Ovary (tissue), 9 donors: ENCODE measurements around the gene GAMT. TPM values are rescaled to one million over a fixed set of nuclear protein-coding genes. Genes with fewer than 3 reads are reported as not detected.
A peak's percentile ranks its signal among the peaks of the same experiment; 100 is the strongest.
"Not testable (repeated sequence)": the region's sequence is repeated elsewhere in the genome, so short reads cannot be mapped to it uniquely, and the experiment has no call there.

Source experiments
- DNase-seq, 5 donors: peaks; one replicate each; pipeline ENCODE4 v3.0.0-alpha.2; 2019 to 2020
- H3K27ac ChIP-seq, 2 donors: fragments of 200-600 bp; one replicate each; pipeline versions ENCODE4 v1.5.1 to v1.8.0; 2019 to 2022
- H3K27me3 ChIP-seq: fragments of 200-600 bp; one replicate; pipeline ENCODE4 v1.8.0; 2022
- H3K36me3 ChIP-seq: fragments of 200-600 bp; sonication (generic); one replicate; pipeline ENCODE4 v1.5.1; 2019
- H3K4me1 ChIP-seq: one replicate; pipeline ENCODE4 v1.8.1; 2013; ENCODE audit warnings: mild to moderate bottlenecking, moderate library complexity; ENCODE audit not compliant: insufficient read depth
- H3K4me3 ChIP-seq: fragments of 200-600 bp; sonication (generic); one replicate; pipeline ENCODE4 v1.5.1; 2017
- H3K9me3 ChIP-seq, 2 donors: fragments of 200-600 bp in 1 of 2; sonication (generic) in 1 of 2; one replicate each; pipeline versions ENCODE4 v1.5.1 to v1.8.1; 2013 to 2019; ENCODE audit warnings: mild to moderate bottlenecking in 1 of 2, moderate library complexity in 1 of 2
- EP300 ChIP-seq: sonication (generic); formaldehyde crosslinking; IDR thresholded peaks from one replicate; pipeline ENCODE4 v1.6.1; 2017; ENCODE audit warnings: antibody characterized with exemption
- POLR2A ChIP-seq: fragments of 450-650 bp; IDR thresholded peaks from one replicate; pipeline ENCODE4 v1.6.1; 2017; ENCODE audit warnings: antibody characterized with exemption, mild to moderate bottlenecking, moderate library complexity
- whole genome bisulfite sequencing, 3 donors: extraction: QIAGEN DNeasy Blood & Tissue Kit in 1 of 3; methylation state at CpG; one replicate each; pipeline versions ENCODE4 v1.1.5 to v1.1.7; 2013 to 2017; 5-methylcytosine and 5-hydroxymethylcytosine counted together
- intact Hi-C, 4 donors: fragments of 100-400 bp; cut with DNase I; formaldehyde crosslinking; loops; one replicate each; pipeline versions ENCODE4 v1.11.0 to v1.15.1; 2022 to 2023
- polyA plus RNA-seq, 2 donors: library from polyadenylated mRNA; stranded (reverse); fragments of 200-250 nt in 1 of 2; fragments of 350-450 nt in 1 of 2; fragmentation: Illumina TruSeq in 1 of 2; extraction: RNeasy Lipid Tissue Mini Kit (QIAGEN cat#74804) in 1 of 2; gene quantifications; one replicate each; pipeline ENCODE4 v1.2.3, GENCODE V29; 2013 to 2014
- total RNA-seq, 7 donors: library from RNA; depleted of rRNA in 2 of 7; stranded (reverse); fragments of >200 nt in 2 of 7; fragmentation: NEBNext Ultra II Directional in 3 of 7; extraction: Animal tissue kit (Norgen Biotek cat#: 25700) in 3 of 7; gene quantifications; one replicate each; pipeline versions ENCODE4 v1.1.0 to v1.2.4, GENCODE V29; 2016 to 2023
- TF ChIP-seq, protein P1 (sequence below), 3 donors: fragments of 450-650 bp in 2 of 3; fragments of 200-600 bp in 1 of 3; IDR thresholded peaks; one replicate each; pipeline versions ENCODE4 v1.5.1 to v1.8.0; 2016 to 2022; ENCODE audit warnings: antibody characterized with exemption in 3 of 3, mild to moderate bottlenecking in 1 of 3
- donor health status: DM: no; HTN: no; CAD: no; lungs with moderate emphysema.
- donor health status: DM: no; HTN: no; CAD: no.
- donor health status: Bipolar disorder and iron deficiency.
- donor health status: DM: yes; HTN: yes; CAD: no.
- donor health status: DM: no; HTN: no; CAD: no.
- donor health status: DM: yes; HTN: yes; CAD: no.

The GAMT gene
- total and polyA plus RNA-seq, 9 donors: 8.0 to 34.1 (median 17.0) TPM

DNA sequence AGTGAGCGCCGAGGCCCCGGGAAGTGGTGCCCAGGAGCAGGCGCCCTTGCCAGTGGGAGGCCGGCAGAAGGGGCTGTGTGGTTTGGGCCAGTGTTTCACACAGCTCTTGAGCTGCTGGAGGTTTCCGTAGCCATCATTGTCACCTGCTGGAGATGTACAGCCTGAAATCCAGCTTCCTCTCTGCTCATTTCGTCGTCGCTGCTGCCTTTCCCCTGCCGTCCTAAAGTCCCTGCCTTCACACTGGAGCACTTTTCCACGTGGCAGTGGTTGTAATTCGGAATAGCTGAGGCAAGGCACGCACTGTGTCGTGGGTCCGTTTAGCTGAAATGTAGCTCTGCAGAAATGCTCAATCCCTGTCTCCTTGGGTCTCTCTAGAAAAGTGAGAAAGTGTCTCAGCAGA lies 19.2 kb upstream of the GAMT start:
- TF ChIP-seq, protein P1, sequence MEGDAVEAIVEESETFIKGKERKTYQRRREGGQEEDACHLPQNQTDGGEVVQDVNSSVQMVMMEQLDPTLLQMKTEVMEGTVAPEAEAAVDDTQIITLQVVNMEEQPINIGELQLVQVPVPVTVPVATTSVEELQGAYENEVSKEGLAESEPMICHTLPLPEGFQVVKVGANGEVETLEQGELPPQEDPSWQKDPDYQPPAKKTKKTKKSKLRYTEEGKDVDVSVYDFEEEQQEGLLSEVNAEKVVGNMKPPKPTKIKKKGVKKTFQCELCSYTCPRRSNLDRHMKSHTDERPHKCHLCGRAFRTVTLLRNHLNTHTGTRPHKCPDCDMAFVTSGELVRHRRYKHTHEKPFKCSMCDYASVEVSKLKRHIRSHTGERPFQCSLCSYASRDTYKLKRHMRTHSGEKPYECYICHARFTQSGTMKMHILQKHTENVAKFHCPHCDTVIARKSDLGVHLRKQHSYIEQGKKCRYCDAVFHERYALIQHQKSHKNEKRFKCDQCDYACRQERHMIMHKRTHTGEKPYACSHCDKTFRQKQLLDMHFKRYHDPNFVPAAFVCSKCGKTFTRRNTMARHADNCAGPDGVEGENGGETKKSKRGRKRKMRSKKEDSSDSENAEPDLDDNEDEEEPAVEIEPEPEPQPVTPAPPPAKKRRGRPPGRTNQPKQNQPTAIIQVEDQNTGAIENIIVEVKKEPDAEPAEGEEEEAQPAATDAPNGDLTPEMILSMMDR (IDR thresholded peaks at IDR 0.05): no peak
- TF ChIP-seq EP300 (no peak), POLR2A (no peak)
- no peak overlapping the region for H3K4me3 ChIP-seq
- intact Hi-C loops: no loop called here
- no peak overlapping the region for H3K27ac ChIP-seq
- H3K27me3 ChIP-seq: no peaks in the 10 kb centered on the region
- H3K4me1 ChIP-seq: peaks cover 23% of the 10 kb centered on the region
- H3K9me3 ChIP-seq: no peaks in the 10 kb centered on the region
- DNase-seq: no peak
- 90 to 91% (median 90%) methylated on average over 15 of the region's 15 CpGs for WGBS, 3 donors
- no peaks in the 10 kb centered on the region for H3K36me3 ChIP-seq

DNA sequence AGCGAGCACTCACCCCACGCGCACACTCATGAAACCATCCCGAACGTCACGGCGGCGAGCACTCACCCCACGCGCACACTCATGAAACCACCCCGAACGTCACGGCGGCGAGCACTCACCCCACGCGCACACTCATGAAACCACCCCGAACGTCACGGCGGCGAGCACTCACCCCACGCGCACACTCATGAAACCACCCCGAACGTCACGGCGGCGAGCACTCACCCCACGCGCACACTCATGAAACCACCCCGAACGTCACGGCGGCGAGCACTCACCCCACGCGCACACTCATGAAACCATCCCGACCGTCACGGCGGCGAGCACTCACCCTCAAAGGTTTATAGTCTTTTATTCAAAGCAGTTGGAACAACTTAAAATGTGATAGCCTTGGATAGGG lies 18.7 kb upstream of the GAMT start:
- H3K27me3 ChIP-seq, H3K36me3 ChIP-seq, intact Hi-C loops, H3K27ac ChIP-seq, H3K9me3 ChIP-seq, H3K4me3 ChIP-seq, DNase-seq: not testable (repeated sequence)
- 90 to 92% (median 91%) methylated on average over 14 to 31 of the region's 43 CpGs for whole genome bisulfite sequencing, 3 donors
- peaks cover 23% of the 10 kb centered on the region for H3K4me1 ChIP-seq

DNA sequence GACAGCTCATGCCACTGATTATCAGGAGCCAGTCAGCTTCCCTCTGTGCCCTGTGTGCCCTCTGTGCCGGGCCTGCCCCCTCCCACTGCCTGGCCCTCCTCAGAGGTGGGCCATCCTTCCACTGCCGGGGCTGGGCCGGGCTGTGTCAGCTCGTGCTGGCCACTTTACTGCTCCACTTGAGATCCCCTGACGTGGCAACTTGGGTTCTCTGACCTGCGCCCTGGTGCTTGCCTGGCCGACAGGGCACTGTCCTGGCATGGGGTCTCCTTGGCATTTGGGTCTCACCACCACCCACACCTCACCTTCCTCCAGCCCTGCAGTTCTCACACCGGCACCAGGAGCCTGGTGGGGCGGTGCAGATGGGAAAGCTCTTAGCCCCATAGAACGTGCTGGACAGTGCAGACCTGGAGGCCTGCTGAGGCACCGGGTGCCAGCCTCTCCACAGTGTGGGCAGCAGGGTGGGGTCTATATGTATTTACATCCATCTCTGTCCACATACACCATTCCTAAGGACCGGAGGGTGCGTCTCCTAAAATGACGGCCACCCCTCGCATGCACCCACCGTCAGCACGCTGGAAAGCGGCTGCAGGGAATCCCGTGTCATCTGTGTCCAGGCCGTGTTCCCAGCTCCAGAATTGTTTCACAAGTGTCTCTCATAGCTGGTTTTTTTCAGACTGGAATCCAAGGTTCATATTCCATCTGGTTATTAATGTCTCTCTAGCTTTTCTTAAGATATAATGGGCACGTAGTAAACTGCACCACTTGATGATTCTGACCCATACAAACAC lies 17.8 kb upstream of the GAMT start:
- WGBS, 3 donors: 87 to 88% (median 88%) methylated on average over 21 of the region's 21 CpGs
- Histone ChIP-seq H3K27me3 (no peaks in the 10 kb centered on the region), H3K27ac (peak overlapping the region in 1 of 2 donors; percentile 68), H3K4me3 (no peak overlapping the region), H3K36me3 (no peaks in the 10 kb centered on the region), H3K9me3 (no peaks in the 10 kb centered on the region), H3K4me1 (peaks cover 27% of the 10 kb centered on the region)
- TF ChIP-seq EP300: no peak
- DNase-seq: no peak
- intact Hi-C loops: loop anchor here in 1 of 4 donors (2.0 kb wide), 1 partner anchor 18 kb away; no protein-coding TSS in a partner anchor

DNA sequence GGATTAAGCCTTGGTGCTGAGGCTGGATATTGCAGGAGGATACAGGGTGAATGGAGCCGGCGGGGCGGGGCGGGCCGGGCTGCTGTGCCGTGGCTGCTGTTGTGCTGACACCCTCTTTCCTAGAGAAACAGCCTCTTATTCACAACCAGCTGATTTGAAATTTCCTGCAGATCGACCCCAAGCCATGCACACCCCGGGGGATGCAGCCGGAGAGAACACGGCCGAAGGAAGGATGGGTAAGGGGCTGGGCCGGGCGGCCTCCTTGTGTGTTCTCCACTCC lies 17.1 kb upstream of the GAMT start:
- Histone ChIP-seq H3K9me3 (no peaks in the 10 kb centered on the region), H3K27ac (peak overlapping the region in 1 of 2 donors; percentile 68), H3K4me1 (peaks cover 29% of the 10 kb centered on the region), H3K4me3 (no peak overlapping the region), H3K27me3 (no peaks in the 10 kb centered on the region), H3K36me3 (no peaks in the 10 kb centered on the region)
- WGBS, 3 donors: 74 to 76% (median 75%) methylated on average over 13 of the region's 13 CpGs
- DNase-seq: no peak
- intact Hi-C loops: loop anchor here in 1 of 4 donors (2.0 kb wide), 1 partner anchor 18 kb away; no protein-coding TSS in a partner anchor
- no peak for TF ChIP-seq EP300
- no peak for TF ChIP-seq POLR2A
- TF ChIP-seq, protein P1 (IDR thresholded peaks at IDR 0.05): no peak

DNA sequence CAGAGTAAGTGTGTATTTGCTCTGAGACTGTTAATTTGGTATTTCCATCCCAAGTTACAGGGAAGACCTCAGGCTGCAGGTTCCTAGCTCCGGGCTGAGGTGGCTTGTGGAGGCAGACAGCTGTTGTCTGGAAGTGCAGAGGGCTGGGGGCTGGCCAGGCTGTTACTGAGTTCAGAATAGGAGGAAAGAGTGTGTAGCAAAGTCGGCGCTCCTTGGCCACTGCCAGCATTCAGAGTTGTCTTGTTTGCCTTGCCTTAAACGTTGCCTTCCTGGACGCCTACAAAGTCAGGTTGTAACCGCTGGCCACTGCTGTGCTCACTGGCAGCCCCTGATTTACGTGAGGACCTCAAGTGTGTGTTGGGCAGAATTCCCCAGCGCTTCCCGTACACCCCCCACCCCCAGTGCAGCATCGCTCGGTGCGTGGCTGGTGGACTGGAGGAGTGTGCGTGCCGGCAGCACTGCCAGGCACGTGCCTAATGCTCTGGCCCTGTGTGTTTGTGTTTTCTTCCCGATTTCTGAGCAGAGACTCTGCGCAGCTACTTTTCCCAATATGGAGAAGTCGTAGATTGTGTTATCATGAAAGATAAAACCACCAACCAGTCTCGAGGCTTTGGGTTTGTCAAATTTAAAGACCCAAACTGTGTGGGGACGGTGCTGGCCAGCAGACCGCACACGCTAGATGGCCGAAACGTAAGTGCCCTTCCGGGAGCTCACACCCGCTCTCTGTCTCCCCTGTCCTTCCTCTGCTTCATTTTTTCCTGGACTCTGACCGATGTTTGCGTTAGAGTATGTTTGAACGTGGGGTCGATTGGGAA lies 16.5 kb upstream of the GAMT start:
- Histone ChIP-seq H3K27ac (peak overlapping the region in 1 of 2 donors; percentile 68), H3K4me1 (peaks cover 30% of the 10 kb centered on the region), H3K4me3 (no peak overlapping the region), H3K9me3 (no peaks in the 10 kb centered on the region), H3K36me3 (no peaks in the 10 kb centered on the region), H3K27me3 (no peaks in the 10 kb centered on the region)
- intact Hi-C loops: loop anchor here in 1 of 4 donors (2.0 kb wide), 1 partner anchor 19 kb away; no protein-coding TSS in a partner anchor
- DNase-seq: peak in 3 of 5 donors; percentile 45 to 71 (median 64)
- TF ChIP-seq EP300 (no peak), POLR2A (no peak)
- TF ChIP-seq, protein P1 (IDR thresholded peaks at IDR 0.05): no peak
- 27 to 46% (median 28%) methylated on average over 30 of the region's 30 CpGs for WGBS, 3 donors
